CD14-positive monocyte (primary cell): ENCODE data around the gene DYNC1LI1. TPM values are rescaled to one million over a fixed set of nuclear protein-coding genes. Genes with fewer than 3 reads are reported as not detected.

Source experiments
- DNase-seq, 3 donors: peaks; one replicate each; pipeline ENCODE4 v3.0.0-alpha.2; 2011 to 2022
- H2AFZ ChIP-seq: 2 replicates; pipeline ENCODE4 v1.6.0; 2012; ENCODE audit warnings: mild to moderate bottlenecking, low read depth, low read length, inconsistent platforms; ENCODE audit not compliant: insufficient read depth, poor library complexity, severe bottlenecking
- H3K27ac ChIP-seq, 2 donors: 1 replicate in 1 of 2; 2 replicates in 1 of 2; pipeline ENCODE4 v1.5.1; 2012 to 2013; ENCODE audit warnings: low read length in 2 of 2, control low read depth in 1 of 2, inconsistent platforms in 1 of 2, low read depth in 1 of 2, mild to moderate bottlenecking in 1 of 2
- H3K27me3 ChIP-seq, 2 donors: one replicate each; pipeline versions ENCODE4 v1.6.0 to v1.6.1; 2011 to 2013; ENCODE audit warnings: low read length in 2 of 2; ENCODE audit not compliant: control insufficient read depth in 2 of 2, insufficient read depth in 2 of 2
- H3K36me3 ChIP-seq, 2 donors: replicated peaks in 1 of 2; 1 replicate in 1 of 2; 2 replicates in 1 of 2; pipeline versions ENCODE4 v1.5.1 to v1.6.1; 2012 to 2013; ENCODE audit warnings: low read length in 2 of 2, control low read depth in 1 of 2, inconsistent platforms in 1 of 2, mild to moderate bottlenecking in 1 of 2; ENCODE audit not compliant: insufficient read depth in 2 of 2, control insufficient read depth in 1 of 2
- H3K4me1 ChIP-seq, 2 donors: 1 replicate in 1 of 2; 2 replicates in 1 of 2; pipeline versions ENCODE4 v1.5.1 to v1.6.1; 2012 to 2013; ENCODE audit warnings: low read length in 2 of 2, control low read depth in 1 of 2, inconsistent platforms in 1 of 2, mild to moderate bottlenecking in 1 of 2, moderate library complexity in 1 of 2; ENCODE audit not compliant: insufficient read depth in 2 of 2, control insufficient read depth in 1 of 2
- H3K4me2 ChIP-seq: replicated peaks from 2 replicates; pipeline ENCODE3; 2012; ENCODE audit warnings: low read length, moderate library complexity, mild to moderate bottlenecking; ENCODE audit not compliant: poor library complexity, severe bottlenecking; ENCODE audit errors: extremely low read depth
- H3K4me3 ChIP-seq, 3 experiments: fragments of 200-600 bp in 1 of 3; sonication (generic) in 1 of 3; replicated peaks in 1 of 3; 1 replicate in 2 of 3; 2 replicates in 1 of 3; pipeline ENCODE4 v1.5.1; 2011 to 2013; ENCODE audit warnings: low read length in 3 of 3, mild to moderate bottlenecking in 3 of 3, control low read depth in 2 of 3, low read depth in 2 of 3, inconsistent platforms in 1 of 3, moderate library complexity in 1 of 3
- H3K79me2 ChIP-seq: 2 replicates; pipeline ENCODE4 v1.6.0; 2012; ENCODE audit warnings: mild to moderate bottlenecking, control low read depth, inconsistent platforms, low read length, moderate library complexity; ENCODE audit not compliant: insufficient read depth
- H3K9ac ChIP-seq: 2 replicates; pipeline ENCODE4 v1.6.0; 2017; ENCODE audit warnings: low read length, mild to moderate bottlenecking; ENCODE audit not compliant: insufficient read depth, poor library complexity, severe bottlenecking
- H3K9me3 ChIP-seq, 2 donors: replicated peaks in 1 of 2; 1 replicate in 1 of 2; 2 replicates in 1 of 2; pipeline versions ENCODE4 v1.5.1 to v1.6.1; 2012 to 2013; ENCODE audit warnings: low read length in 2 of 2, control low read depth in 1 of 2; ENCODE audit not compliant: control insufficient read depth in 1 of 2, insufficient read depth in 1 of 2
- H4K20me1 ChIP-seq: 2 replicates; pipeline ENCODE4 v1.6.0; 2012; ENCODE audit warnings: mild to moderate bottlenecking, low read length, control low read depth, moderate library complexity; ENCODE audit not compliant: insufficient read depth
- H3K27ac Mint-ChIP-seq, 7 donors: one replicate each; pipeline ENCODE4 v1.8.0; 2020; ENCODE audit warnings: mild to moderate bottlenecking in 7 of 7, mixed read lengths in 7 of 7, moderate library complexity in 6 of 7, inconsistent platforms in 2 of 7
- H3K27me3 Mint-ChIP-seq, 3 donors: one replicate each; pipeline ENCODE4 v1.8.0; 2021 to 2022; ENCODE audit warnings: low read depth in 3 of 3, mild to moderate bottlenecking in 3 of 3, mixed read lengths in 3 of 3, moderate library complexity in 3 of 3, inconsistent platforms in 1 of 3
- H3K36me3 Mint-ChIP-seq, 2 donors: one replicate each; pipeline ENCODE4 v1.8.0; 2020; ENCODE audit warnings: mixed read lengths in 2 of 2, inconsistent platforms in 1 of 2, mild to moderate bottlenecking in 1 of 2
- H3K4me1 Mint-ChIP-seq: one replicate; pipeline ENCODE4 v1.8.0; 2020; ENCODE audit warnings: mild to moderate bottlenecking, mixed read lengths
- H3K4me3 Mint-ChIP-seq, 2 donors: one replicate each; pipeline ENCODE4 v1.8.0; 2020; ENCODE audit warnings: mild to moderate bottlenecking in 2 of 2, mixed read lengths in 2 of 2, moderate library complexity in 1 of 2
- H3K9me3 Mint-ChIP-seq, 7 donors: one replicate each; pipeline ENCODE4 v1.8.0; 2020 to 2022; ENCODE audit warnings: mixed read lengths in 7 of 7, mild to moderate bottlenecking in 6 of 7, moderate library complexity in 6 of 7, inconsistent platforms in 2 of 7
- WGBS: methylation state at CpG from one replicate; pipeline ENCODE4 v1.1.5; 2013; ENCODE audit warnings: missing lambda C conversion rate; ENCODE audit not compliant: insufficient coverage; 5-methylcytosine and 5-hydroxymethylcytosine counted together
- intact Hi-C, 2 donors: fragments of 100-400 bp; cut with micrococcal nuclease; formaldehyde crosslinking; loops; one replicate each; pipeline versions ENCODE4 v1.15.0 to v1.15.1; 2023
- polyA plus RNA-seq, 3 donors: library from polyadenylated mRNA; depleted of rRNA in 1 of 3; unstranded in 2 of 3; stranded (reverse) in 1 of 3; fragments of 300-500 nt in 2 of 3; fragments of >200 nt in 1 of 3; fragmentation: Illumina TruSeq in 2 of 3; gene quantifications; 1 replicate in 2 of 3; 2 replicates in 1 of 3; pipeline ENCODE4 v1.2.3, GENCODE V29; 2012 to 2021
- TF ChIP-seq, protein P1 (sequence below): fragments of 200-600 bp; IDR thresholded peaks from one replicate; pipeline ENCODE4 v1.8.0; 2022; ENCODE audit warnings: antibody characterized with exemption, mild to moderate bottlenecking

Gene DYNC1LI1
- polyA plus RNA-seq, 3 donors: 23.5 to 50.1 (median 46.8) TPM

DNA sequence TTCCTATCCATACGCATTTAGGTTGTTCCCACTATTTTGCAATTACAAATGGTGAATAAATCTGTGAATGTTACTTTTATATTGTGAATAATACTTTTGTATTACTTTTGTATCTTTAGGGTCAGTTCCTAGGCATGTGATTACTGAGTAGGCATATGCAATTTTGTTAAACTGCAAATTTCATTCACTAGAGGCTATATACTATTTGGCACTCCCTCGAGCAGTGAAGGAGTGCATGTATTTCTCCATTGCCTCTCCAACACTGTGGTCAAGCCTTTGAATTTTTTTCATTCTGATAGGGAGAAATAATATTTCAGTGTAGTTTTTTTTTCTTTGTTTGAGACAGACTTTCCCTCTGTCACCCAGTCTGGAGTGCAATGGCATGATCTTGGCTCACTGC lies 59.7 kb downstream of the DYNC1LI1 start:
- Histone ChIP-seq H3K36me3 (no peaks in the 10 kb centered on the region), H3K9ac (no peak overlapping the region), H3K79me2 (no peaks in the 10 kb centered on the region), H2AFZ (no peak overlapping the region), H3K4me1 (peaks cover 0 to under 1% of the 10 kb centered on the region in 2 donors), H3K4me2 (no peak overlapping the region), H3K9me3 (no peaks in the 10 kb centered on the region), H3K27ac (no peak overlapping the region), H4K20me1 (no peaks in the 10 kb centered on the region), H3K4me3 (no peak overlapping the region), H3K27me3 (no peaks in the 10 kb centered on the region)
- H3K9me3 Mint-ChIP-seq: peaks cover 0 to under 1% (median 0%) of the 10 kb centered on the region in 7 donors
- H3K36me3 Mint-ChIP-seq: peaks cover 0 to 10% of the 10 kb centered on the region in 2 donors
- H3K4me3 Mint-ChIP-seq: no peak overlapping the region
- H3K27ac Mint-ChIP-seq: no peak overlapping the region
- peaks cover 0 to 2% (median 0%) of the 10 kb centered on the region in 3 donors for H3K27me3 Mint-ChIP-seq
- intact Hi-C loops: loop anchor here (2.0 to 10.0 kb wide), 3 partner anchors 64 to 152 kb away; partner anchors contain the start of gene DYNC1LI1 (in 1 of the 2)
- DNase-seq: no peak
- WGBS: no CpG with 5 or more reads among the region's 2 CpGs
- TF ChIP-seq, protein P1, sequence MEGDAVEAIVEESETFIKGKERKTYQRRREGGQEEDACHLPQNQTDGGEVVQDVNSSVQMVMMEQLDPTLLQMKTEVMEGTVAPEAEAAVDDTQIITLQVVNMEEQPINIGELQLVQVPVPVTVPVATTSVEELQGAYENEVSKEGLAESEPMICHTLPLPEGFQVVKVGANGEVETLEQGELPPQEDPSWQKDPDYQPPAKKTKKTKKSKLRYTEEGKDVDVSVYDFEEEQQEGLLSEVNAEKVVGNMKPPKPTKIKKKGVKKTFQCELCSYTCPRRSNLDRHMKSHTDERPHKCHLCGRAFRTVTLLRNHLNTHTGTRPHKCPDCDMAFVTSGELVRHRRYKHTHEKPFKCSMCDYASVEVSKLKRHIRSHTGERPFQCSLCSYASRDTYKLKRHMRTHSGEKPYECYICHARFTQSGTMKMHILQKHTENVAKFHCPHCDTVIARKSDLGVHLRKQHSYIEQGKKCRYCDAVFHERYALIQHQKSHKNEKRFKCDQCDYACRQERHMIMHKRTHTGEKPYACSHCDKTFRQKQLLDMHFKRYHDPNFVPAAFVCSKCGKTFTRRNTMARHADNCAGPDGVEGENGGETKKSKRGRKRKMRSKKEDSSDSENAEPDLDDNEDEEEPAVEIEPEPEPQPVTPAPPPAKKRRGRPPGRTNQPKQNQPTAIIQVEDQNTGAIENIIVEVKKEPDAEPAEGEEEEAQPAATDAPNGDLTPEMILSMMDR: no peak
- peaks cover 9% of the 10 kb centered on the region for H3K4me1 Mint-ChIP-seq

GRCh38 chr3:32510075-32510724 lies 60.5 kb downstream of the DYNC1LI1 start:
- Histone ChIP-seq H2AFZ (no peak overlapping the region), H4K20me1 (no peaks in the 10 kb centered on the region), H3K27ac (no peak overlapping the region), H3K9me3 (no peaks in the 10 kb centered on the region), H3K4me1 (no peaks in the 10 kb centered on the region), H3K9ac (no peak overlapping the region), H3K4me3 (no peak overlapping the region), H3K36me3 (no peaks in the 10 kb centered on the region), H3K79me2 (no peaks in the 10 kb centered on the region), H3K4me2 (no peak overlapping the region), H3K27me3 (no peaks in the 10 kb centered on the region)
- Mint-ChIP-seq H3K9me3 (no peaks in the 10 kb centered on the region), H3K27ac (peak overlapping the region in 2 of 7 donors; percentile 32 to 74), H3K27me3 (peaks cover 0 to 2% (median 0%) of the 10 kb centered on the region in 3 donors), H3K4me1 (peaks cover 9% of the 10 kb centered on the region), H3K4me3 (no peak overlapping the region), H3K36me3 (peaks cover 0 to 10% of the 10 kb centered on the region in 2 donors)
- peak; percentile 65 to 79 (median 71) for DNase-seq
- intact Hi-C loops: loop anchor here (2.0 to 10.0 kb wide), 3 partner anchors 65 to 153 kb away; partner anchors contain the start of gene DYNC1LI1 (in 1 of the 2)
- no CpG with 5 or more reads among the region's 3 CpGs for WGBS
- TF ChIP-seq, protein P1: peak; percentile 85
